HFF-Myc (cell line): ENCODE results near the gene MGST1.

ENCODE experiments used
- DNase-seq: peaks from one replicate; pipeline ENCODE4 v3.0.0-alpha.2; 2011; ENCODE audit warnings: low read depth; ENCODE audit errors: extremely low read depth
- H3K4me3 ChIP-seq: replicated peaks from 2 replicates; pipeline ENCODE4 v1.5.1; 2011; ENCODE audit warnings: low read depth, mild to moderate bottlenecking, control low read depth, low read length
- CTCF ChIP-seq: IDR thresholded peaks from 2 replicates; pipeline ENCODE4 v1.5.1; 2012; ENCODE audit warnings: mild to moderate bottlenecking, low read depth, low read length, control low read depth; ENCODE audit errors: missing control alignments

Gene MGST1

GRCh38 chr12:16329594-16329993 is 17.9 kb upstream of the MGST1 start:
- TF ChIP-seq CTCF: no peak
- DNase-seq: no peak
- no peak overlapping the region for H3K4me3 ChIP-seq

DNA sequence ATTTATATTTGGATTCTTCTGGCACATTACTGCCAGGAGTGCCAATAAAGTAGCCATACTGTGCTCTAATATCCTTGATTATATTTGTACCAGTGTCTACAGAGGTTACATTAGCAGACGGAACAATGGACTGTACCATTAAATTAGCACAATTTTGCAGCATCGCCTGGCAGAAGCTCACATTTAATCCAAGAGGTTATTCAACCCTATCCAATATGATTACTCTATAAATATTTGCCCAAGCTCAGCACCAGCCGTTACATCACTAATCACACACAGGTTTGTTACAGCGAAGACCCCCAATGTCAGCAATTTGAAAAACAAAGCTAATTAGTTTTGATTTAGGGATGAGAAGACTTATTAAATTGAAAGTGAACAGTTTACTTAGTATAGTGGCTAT is 16.9 kb upstream of the MGST1 start:
- H3K4me3 ChIP-seq: no peak overlapping the region
- TF ChIP-seq CTCF: no peak
- DNase-seq: no peak

DNA sequence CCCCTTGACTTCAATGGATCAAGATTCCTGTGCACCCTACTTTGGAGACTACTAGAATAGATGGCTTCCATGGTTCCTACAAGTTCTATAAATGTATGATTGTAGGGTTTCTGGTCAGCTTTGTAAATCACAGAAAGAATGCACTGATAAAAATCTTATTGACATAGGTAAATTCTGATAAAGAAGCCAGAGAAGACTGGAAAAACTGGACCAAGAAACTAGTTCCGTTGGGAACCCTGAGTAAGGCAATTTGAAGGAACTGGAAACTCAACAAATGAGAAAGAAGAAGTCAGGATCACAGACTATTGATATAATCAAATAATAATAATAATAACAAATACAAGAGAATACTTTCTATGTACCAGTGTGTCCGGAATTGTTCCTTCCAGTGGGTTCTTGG is 15.4 kb upstream of the MGST1 start:
- H3K4me3 ChIP-seq: no peak overlapping the region
- DNase-seq: no peak
- TF ChIP-seq CTCF: no peak

DNA sequence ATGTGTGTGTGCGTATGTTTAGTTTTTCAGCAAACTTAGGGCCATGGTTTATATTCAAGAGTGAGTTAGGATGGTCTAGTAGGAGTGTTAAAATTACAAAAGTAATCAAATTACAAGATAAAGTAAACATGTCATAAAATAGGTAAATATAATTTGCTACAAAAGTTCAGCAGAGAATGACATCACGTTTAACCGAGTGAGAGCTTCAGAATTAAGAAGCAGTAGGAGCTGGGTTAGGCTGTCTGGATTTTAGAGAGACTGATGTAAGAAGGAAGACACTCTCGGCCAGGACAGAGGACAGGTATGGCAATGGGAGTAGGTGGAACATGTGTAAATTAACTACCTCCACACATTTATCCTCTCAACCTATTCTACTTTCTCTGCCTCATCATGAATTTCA is 11.6 kb upstream of the MGST1 start:
- no peak for DNase-seq
- no peak for TF ChIP-seq CTCF
- H3K4me3 ChIP-seq: no peak overlapping the region

- no peak for TF ChIP-seq CTCF
- no peak for DNase-seq
- no peak overlapping the region for H3K4me3 ChIP-seq
Measured at GRCh38 chr12:16344269-16344668, 3.2 kb upstream of the MGST1 start.

- TF ChIP-seq CTCF: no peak
- DNase-seq: no peak
- no peak overlapping the region for H3K4me3 ChIP-seq
Measured at GRCh38 chr12:16345105-16345504, 2.3 kb upstream of the MGST1 start.

- peak overlapping the region; percentile 59 for H3K4me3 ChIP-seq
- TF ChIP-seq CTCF: no peak
- DNase-seq: no peak
Measured at GRCh38 chr12:16346958-16347357, 487 bp upstream of the MGST1 start.
